RWPE2 (cell line): ENCODE measurements around the gene ESPL1.

Source experiments
- ATAC-seq: fragments of 200-7000 bp; cut with Tn5 transposase; 3 replicates; pipeline ENCODE4 v1.9.1; 2021; ENCODE audit warnings: low read depth
- DNase-seq: peaks from one replicate; pipeline ENCODE4 v3.0.0-alpha.2; 2020; ENCODE audit warnings: low spot score
- H3K27ac ChIP-seq: fragments of 450-650 bp; 2 replicates; pipeline ENCODE4 v1.5.1; 2017; ENCODE audit warnings: mild to moderate bottlenecking; ENCODE audit not compliant: poor library complexity, severe bottlenecking
- H3K27me3 ChIP-seq: fragments of 250-450 bp; sonication (Bioruptor Pico); 2 replicates; pipeline ENCODE4 v1.5.1; 2021; ENCODE audit warnings: mild to moderate bottlenecking, moderate library complexity; ENCODE audit not compliant: insufficient read depth, poor library complexity, severe bottlenecking
- H3K36me3 ChIP-seq: fragments of 250-450 bp; sonication (Bioruptor Pico); 2 replicates; pipeline ENCODE4 v1.5.1; 2020; ENCODE audit warnings: low read depth, mild to moderate bottlenecking, moderate library complexity
- H3K4me1 ChIP-seq: fragments of 250-450 bp; sonication (Bioruptor Pico); 2 replicates; pipeline ENCODE4 v1.5.1; 2021; ENCODE audit warnings: mild to moderate bottlenecking, moderate library complexity; ENCODE audit not compliant: insufficient read depth, poor library complexity, severe bottlenecking
- H3K4me3 ChIP-seq: fragments of 250-450 bp; sonication (Bioruptor Pico); 2 replicates; pipeline ENCODE4 v1.5.1; 2021; ENCODE audit warnings: mild to moderate bottlenecking, moderate library complexity; ENCODE audit not compliant: severe bottlenecking
- H3K9me3 ChIP-seq: fragments of 250-450 bp; sonication (Bioruptor Pico); 2 replicates; pipeline ENCODE4 v1.5.1; 2021; ENCODE audit warnings: mild to moderate bottlenecking, moderate library complexity; ENCODE audit not compliant: severe bottlenecking
- TF ChIP-seq, protein P1 (sequence below): fragments of 450-650 bp; IDR thresholded peaks from one replicate; pipeline ENCODE4 v1.5.1; 2017; ENCODE audit warnings: mild to moderate bottlenecking, moderate library complexity; ENCODE audit not compliant: poor library complexity, severe bottlenecking

The ESPL1 gene

DNA sequence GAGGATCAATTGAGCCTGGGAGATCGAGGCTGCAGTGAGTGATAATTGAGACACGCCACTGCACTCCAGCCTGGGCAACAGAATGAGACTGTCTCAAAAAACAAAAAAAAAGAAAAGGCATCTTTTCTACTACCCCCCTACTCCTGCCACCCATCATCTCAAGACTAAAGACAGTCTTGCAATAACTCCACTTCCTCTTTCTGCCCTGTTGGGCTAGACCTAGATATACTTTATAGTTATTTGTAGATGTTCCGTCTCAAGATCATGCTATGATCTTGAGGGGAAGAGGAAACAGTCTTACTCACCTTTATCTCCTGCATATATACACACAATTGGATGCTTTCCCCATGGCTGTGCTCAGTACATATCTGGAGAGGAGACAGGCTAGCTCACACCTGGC, 12.1 kb upstream of the ESPL1 start:
- DNase-seq (no peak), ATAC-seq (no peak)
- H3K9me3 ChIP-seq: no peaks in the 10 kb centered on the region
- H3K27me3 ChIP-seq: no peaks in the 10 kb centered on the region
- H3K4me3 ChIP-seq: no peak overlapping the region
- H3K36me3 ChIP-seq: no peaks in the 10 kb centered on the region; the same call in 1 of the 2 replicates
- TF ChIP-seq, protein P1, sequence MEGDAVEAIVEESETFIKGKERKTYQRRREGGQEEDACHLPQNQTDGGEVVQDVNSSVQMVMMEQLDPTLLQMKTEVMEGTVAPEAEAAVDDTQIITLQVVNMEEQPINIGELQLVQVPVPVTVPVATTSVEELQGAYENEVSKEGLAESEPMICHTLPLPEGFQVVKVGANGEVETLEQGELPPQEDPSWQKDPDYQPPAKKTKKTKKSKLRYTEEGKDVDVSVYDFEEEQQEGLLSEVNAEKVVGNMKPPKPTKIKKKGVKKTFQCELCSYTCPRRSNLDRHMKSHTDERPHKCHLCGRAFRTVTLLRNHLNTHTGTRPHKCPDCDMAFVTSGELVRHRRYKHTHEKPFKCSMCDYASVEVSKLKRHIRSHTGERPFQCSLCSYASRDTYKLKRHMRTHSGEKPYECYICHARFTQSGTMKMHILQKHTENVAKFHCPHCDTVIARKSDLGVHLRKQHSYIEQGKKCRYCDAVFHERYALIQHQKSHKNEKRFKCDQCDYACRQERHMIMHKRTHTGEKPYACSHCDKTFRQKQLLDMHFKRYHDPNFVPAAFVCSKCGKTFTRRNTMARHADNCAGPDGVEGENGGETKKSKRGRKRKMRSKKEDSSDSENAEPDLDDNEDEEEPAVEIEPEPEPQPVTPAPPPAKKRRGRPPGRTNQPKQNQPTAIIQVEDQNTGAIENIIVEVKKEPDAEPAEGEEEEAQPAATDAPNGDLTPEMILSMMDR: no peak
- peaks cover 5% of the 10 kb centered on the region for H3K4me1 ChIP-seq
- H3K27ac ChIP-seq: no peak overlapping the region

DNA sequence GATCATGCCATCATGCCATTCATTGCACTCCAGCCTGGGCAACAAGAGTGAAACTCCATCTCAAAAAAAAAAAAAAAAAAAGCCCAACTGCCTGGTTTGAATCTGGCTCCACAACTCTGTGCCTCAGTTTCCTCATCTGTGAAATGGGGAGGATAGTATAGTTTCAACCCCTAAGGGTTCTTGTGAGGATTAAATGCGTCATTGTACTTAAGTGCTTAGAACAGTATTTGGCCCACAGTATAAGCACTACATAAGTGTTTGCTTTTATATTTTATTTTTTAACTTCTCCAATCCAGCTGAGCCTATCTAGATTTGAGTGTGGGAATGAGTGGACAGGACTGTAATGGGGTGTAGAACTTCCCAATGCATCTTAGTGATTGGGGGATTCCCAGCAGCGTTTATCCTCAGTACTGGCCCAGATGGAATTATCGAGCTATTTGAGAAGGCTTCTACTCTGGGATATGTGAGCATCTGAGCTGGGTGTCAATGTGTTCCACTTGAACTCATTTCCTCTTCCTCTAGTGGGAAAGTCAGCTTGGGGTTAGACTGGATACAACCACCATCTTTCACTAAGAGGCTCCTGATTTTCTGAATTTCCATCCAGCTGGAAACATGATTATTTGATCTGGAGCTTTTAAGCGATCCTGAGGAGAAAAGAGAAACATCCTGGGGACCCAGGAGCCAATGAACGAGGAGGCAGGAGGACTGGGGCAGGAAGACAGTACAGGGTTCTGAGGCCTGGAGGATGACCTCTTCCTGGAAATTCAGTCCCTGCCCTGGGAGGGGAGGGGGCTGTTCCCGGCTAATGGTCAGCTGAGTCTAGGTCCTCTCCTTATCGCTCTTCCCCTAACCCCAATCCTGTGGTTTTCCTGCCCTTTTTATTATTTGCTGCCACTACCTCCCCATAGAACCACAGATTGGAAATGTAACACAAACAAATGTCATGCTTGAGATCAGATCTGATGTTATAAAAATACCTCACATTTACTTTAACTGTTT, 9.3 kb upstream of the ESPL1 start:
- ATAC-seq (no peak), DNase-seq (no peak)
- Histone ChIP-seq H3K27ac (no peak overlapping the region), H3K36me3 (no peaks in the 10 kb centered on the region; the same call in 1 of the 2 replicates), H3K9me3 (no peaks in the 10 kb centered on the region), H3K27me3 (no peaks in the 10 kb centered on the region), H3K4me3 (no peak overlapping the region), H3K4me1 (no peaks in the 10 kb centered on the region)
- TF ChIP-seq, protein P1: no peak

DNA sequence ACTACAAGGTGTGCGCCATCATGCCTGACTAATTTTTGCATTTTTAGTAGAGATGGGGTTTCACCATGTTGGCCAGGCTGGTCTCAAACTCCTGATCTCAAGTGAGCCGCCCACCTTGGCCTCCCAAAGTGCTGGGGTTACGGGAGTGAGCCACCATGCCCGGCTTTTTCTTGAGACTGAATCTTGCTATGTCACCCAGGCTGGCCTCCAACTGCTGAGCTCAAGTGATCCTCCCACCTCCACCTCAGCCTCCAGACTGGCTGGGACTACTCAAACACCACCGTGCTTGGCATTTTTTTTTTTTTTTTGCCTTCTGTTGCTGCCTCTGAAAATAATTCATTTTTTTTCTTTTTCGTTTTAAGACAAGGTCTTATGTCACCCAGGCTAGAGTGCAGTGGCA, 8.2 kb upstream of the ESPL1 start:
- no peaks in the 10 kb centered on the region for H3K9me3 ChIP-seq
- TF ChIP-seq, protein P1: no peak
- no peak overlapping the region for H3K27ac ChIP-seq
- DNase-seq (no peak), ATAC-seq (no peak)
- no peaks in the 10 kb centered on the region for H3K4me1 ChIP-seq
- no peaks in the 10 kb centered on the region for H3K36me3 ChIP-seq
- H3K4me3 ChIP-seq: no peak overlapping the region
- H3K27me3 ChIP-seq: no peaks in the 10 kb centered on the region

DNA sequence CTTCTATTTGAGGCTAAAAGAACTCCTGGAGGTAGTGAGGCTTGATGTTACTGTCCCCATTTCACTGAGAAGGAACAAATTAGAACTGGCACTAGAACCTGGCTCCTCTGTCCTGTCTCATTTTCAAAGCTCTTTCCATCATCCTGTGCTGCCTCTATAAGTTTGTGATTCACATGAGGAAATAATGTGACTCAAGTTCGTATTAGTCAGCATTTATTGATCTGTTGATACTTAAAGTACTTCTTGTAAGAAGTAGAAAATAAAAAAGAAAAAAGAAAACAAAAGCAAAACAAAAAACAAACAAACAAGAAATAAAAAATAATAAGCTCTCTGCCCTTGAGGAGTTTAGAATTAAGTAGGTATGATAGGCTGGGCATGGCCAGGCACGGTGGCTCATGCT, 2.3 kb upstream of the ESPL1 start:
- H3K27me3 ChIP-seq: no peaks in the 10 kb centered on the region
- no peak for ATAC-seq
- H3K4me1 ChIP-seq: no peaks in the 10 kb centered on the region
- no peak overlapping the region for H3K4me3 ChIP-seq
- H3K9me3 ChIP-seq: no peaks in the 10 kb centered on the region
- no peak for DNase-seq
- H3K36me3 ChIP-seq: peaks cover 20% of the 10 kb centered on the region
- no peak overlapping the region for H3K27ac ChIP-seq
- TF ChIP-seq, protein P1: no peak
